HG02798 (cell line): ENCODE data around the gene SINHCAF.

Experiments used
- ATAC-seq: cut with Tn5 transposase; IDR thresholded peaks from one replicate; pipeline ENCODE4 v1.9.1; 2021; ENCODE audit warnings: mild to moderate bottlenecking; ENCODE audit not compliant: unreplicated experiment, poor library complexity

The SINHCAF gene

GRCh38 chr12:31311634-31312258 is 14.2 kb downstream of the SINHCAF start:
- no peak for ATAC-seq

- no peak for ATAC-seq
Observed at GRCh38 chr12:31310488-31310887, 15.5 kb downstream of the SINHCAF start.

GRCh38 chr12:31309279-31309678 is 16.7 kb downstream of the SINHCAF start:
- ATAC-seq: no peak

DNA sequence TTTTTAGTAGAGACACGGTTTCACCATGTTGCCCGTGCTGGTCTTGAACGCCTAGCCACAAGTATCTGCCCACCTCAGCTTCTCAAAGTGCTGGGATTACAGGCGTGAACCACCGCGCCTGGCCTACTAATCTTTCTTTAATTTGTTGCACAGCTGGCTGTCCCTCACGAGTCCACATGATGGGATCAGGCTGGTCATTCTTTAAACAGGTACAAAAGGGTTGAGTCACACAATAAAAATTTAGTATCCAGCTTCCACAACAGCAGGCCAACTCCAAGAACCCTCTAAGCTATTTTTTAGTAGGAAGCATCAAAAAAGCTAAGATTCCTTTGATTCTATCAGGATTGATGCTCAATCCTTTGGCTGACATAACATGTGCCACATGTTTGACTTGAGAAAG is 17.8 kb downstream of the SINHCAF start:
- no peak for ATAC-seq

- no peak for ATAC-seq
Observed at GRCh38 chr12:31306866-31307265, 19.1 kb downstream of the SINHCAF start.

DNA sequence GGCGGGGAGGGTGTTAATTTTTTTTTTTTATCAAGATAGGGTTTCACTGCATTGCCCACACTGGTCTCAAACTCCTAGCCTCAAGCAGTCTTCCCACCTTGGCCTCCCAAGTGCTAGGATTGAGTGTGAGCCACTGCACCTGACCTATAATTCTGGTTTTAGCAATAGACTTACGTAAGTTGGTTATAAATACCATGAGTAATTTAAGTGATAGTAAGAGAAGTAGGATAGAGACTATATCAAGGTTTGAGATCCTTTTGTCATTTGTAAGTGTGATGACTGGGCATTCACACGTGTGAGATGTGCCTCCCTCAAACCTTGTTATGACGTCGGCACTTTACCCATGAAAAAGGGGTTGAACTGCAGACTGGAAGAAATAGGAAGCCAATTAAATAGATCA is 22.5 kb downstream of the SINHCAF start:
- ATAC-seq: no peak

GRCh38 chr12:31301311-31301710 is 24.6 kb downstream of the SINHCAF start:
- ATAC-seq: no peak

DNA sequence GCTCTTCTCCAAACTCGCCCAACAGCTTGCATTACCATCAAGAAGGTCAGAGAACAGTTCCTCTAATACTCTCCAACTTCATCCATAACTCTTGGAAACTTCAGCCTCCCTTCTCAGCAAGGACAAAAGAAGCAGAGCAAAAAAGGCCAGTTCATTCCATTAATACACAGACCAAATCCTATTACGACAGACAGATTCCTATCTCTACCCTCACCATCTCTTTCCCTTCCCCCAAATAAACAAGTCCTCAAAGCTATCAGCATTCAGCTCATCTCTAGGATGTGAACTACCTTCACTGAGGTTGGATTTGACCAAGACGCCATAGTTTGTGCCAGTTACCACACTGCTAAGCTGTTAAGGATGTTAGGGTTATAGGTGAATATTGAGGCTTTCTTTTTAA is 25.2 kb downstream of the SINHCAF start:
- no peak for ATAC-seq

DNA sequence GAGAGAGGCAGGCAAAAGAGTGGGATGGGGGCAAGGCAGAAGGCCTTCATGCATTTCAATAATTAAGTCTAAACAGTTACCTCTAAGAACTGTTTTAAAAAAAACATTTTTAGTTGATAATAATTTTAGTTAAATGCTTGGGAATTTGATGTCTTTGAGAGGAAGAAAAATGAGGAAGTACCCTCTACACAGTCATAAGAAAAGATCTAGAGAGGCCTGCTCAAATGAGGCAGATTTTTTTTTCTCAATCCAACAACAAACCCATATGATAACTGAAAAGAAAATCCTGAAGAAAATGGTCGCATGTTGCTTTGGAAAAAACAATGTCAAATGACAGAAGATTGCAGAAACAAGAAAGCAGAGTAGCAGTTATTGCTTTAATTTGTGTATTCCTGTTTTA is 25.6 kb downstream of the SINHCAF start:
- no peak for ATAC-seq

DNA sequence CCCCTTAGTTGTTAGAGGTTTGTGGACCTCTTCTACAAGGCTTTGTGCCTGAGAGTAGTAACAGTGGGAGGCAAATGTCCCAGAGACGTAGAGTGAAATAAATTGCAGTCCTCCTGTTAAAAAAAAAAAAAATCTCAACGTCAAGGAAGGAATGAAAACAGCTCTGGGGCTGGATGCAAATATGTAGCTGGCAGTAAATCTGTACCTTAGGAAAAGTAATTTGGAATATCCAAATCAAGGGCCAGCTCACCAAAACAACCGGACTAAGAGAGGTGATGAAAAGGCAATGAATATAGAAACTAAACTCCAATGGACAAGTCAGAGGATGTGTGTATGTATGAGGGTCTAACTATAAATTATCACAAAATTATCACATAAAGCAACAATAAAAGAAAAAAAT is 27.0 kb downstream of the SINHCAF start:
- ATAC-seq: peak; percentile 18

- peak; percentile 30 for ATAC-seq
Observed at GRCh38 chr12:31298515-31298910, 27.4 kb downstream of the SINHCAF start.

DNA sequence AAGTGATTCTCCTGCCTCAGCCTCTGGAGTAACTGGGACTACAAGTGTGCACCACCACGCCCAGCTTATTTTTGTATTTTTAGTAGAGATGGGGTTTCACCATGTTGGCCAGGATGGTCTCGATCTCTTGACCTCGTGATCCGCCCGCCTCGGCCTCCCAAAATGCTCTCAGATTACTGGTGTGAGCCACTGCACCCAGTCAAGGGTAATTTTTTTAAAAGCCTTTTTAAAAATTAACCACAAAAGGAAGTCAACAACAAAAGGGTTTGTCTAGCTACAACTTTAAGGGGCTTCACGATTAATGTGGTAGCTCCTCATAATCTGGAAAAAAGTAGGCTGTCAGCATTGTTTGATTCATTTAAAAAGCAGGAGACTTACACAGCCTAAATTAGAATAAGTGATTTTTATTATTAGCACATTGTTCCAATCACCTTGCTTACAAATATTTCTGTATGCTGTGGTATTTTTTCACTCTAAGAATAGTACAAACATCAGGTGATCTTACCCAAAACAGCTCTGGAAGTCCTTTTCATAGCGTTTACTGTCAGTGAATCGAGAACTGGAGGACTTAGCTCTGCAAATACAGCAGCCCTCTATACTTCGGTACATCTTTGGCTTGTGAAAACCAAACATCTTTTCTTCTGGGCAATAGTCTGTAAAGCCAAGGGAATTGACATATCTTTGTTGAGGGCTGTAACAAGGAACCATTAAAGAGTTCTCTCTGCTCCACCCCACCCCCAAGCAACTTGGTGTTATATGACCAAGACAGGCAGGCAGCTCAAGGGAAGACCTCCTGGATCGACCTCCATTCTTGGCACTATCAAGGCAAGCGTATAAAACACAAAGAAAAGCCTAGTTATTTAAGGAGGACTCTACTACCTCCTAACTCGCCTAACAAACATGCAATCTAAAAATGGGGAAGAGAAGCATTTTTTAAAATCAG is 28.1 kb downstream of the SINHCAF start:
- peak; percentile 56 for ATAC-seq

- no peak for ATAC-seq
Observed at GRCh38 chr12:31289441-31289840, 36.5 kb downstream of the SINHCAF start.

DNA sequence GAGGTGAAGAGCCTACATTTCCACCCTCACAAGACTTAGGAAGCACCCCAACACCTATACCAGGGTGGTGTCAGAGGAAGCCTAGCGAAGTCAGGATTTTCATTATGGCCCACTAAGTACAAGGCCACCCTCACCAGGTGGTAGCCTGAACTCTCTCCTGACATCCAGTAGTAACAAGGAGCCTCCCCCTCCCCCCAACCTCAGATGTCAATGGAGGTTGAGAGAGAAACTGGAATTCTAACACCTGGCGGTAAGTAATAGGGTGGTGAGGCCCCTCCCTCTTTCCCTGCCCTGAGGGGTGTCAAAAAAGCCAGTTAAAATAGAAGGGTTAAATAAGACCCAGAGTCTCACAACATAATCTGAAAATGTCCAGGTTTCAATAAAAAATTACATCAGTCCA is 37.6 kb downstream of the SINHCAF start:
- no peak for ATAC-seq

- ATAC-seq: no peak
Observed at GRCh38 chr12:31280183-31280582, 45.8 kb downstream of the SINHCAF start.

- ATAC-seq: no peak
Observed at GRCh38 chr12:31279390-31279924, 46.5 kb downstream of the SINHCAF start.

- ATAC-seq: no peak
Observed at GRCh38 chr12:31278832-31279231, 47.1 kb downstream of the SINHCAF start.

DNA sequence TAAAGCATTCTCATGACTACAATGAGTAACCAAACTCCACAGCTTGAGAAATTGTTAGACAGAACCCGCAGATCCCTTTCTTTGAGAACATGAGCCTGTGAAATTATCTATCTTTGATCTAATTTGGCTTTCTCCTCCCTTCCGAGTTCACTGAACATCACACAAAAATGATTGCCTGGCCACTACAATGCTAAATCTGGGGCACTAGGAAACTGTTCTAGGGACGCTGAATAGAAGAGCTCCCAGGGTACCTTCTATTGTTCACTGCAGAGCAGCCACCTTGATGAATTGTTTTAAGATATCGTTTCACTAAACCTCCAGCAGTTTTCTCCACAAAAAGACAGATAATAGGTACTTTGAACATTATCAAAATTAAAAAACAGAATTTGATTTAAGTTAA is 47.5 kb downstream of the SINHCAF start:
- ATAC-seq: no peak

DNA sequence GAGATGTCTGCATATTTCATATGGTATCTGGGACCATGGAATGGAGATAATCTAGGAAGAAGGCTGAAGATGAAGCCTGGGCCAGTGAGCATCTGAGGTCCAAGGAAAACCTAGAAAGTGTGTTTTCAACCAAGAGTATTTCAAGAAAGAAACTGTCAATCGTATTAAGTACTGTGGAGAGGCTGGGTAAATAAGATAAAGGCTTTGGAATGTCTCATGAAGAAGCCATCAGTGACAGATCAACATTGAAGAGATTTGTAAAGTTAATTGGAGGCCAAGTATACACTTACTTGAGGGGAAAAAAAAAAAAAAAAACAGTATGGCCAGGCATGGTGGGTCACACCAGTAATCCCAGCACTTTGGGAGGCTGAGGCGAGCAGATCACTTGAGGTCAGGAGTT is 48.9 kb downstream of the SINHCAF start:
- no peak for ATAC-seq

- ATAC-seq: no peak
Observed at GRCh38 chr12:31275491-31275890, 50.5 kb downstream of the SINHCAF start.

DNA sequence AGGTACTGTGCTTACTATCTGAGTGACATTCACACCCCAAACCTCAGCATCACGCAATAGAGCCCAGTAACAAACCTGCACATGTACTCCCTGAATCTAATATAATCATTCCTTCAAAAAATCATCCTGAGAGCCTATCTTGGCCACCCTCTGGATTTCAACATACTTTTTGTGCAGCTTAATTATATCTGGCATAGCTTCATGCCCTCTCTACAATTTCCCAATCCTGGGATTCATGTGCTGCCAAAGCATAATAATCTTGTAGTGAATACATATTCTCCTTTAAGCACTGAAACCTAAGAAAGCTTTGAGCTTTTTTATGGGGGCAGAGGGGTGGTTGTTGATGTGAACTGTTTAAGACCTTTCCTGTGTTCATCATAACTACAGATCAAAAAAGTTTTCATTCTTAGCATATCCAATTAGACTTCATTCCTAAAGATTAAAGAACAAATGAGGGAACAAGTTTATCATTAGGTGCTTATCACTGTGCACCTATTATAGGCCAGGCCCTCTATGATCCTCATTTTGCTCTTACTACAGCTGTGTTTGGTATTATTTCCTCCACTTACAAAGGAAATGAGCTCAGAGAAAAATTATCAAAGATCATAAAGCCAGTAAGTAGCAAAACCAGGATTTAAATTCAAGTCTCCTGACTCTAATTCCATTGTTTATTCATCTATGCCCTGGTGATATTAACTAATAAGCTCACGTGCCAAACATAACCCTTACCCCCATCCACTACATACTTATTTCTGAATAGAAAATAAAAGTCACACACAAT is 51.2 kb downstream of the SINHCAF start:
- no peak for ATAC-seq
